ENCODE results near the gene ZNF451.

ZNF451 gene

GRCh38 chr6:57162516-57162915, 72.5 kb downstream of the ZNF451 start:
- peak in 1 of 2 experiments; percentile 22 for DNase-seq

- DNase-seq, result no peak
These were observed 74.0 kb downstream of the ZNF451 start for GRCh38 chr6:57163956-57164355.

- no peak for DNase-seq
These were observed 75.1 kb downstream of the ZNF451 start for GRCh38 chr6:57165080-57165479.

GRCh38 chr6:57172136-57173055, 82.4 kb downstream of the ZNF451 start, which contains the start of gene BAG2:
BAG2 (plus strand) TSS chr6:57172326; CDS start chr6:57172698, 372 bp downstream.
- DNase-seq, result peak; percentile 71 to 81

- peak in 1 of 2 experiments; percentile 31 for DNase-seq
These were observed 83.3 kb downstream of the ZNF451 start for GRCh38 chr6:57173056-57173885.

GRCh38 chr6:57173886-57174510, 84.0 kb downstream of the ZNF451 start:
- no peak for DNase-seq

GRCh38 chr6:57174511-57174907, 84.5 kb downstream of the ZNF451 start:
- no peak for DNase-seq

GRCh38 chr6:57177545-57178265, 87.7 kb downstream of the ZNF451 start:
- DNase-seq, result no peak

- no peak for DNase-seq
These were observed 90.6 kb downstream of the ZNF451 start for GRCh38 chr6:57180596-57180995.

GRCh38 chr6:57182017-57182432, 92.0 kb downstream of the ZNF451 start:
- DNase-seq, result no peak

- no peak for DNase-seq
These were observed 93.3 kb downstream of the ZNF451 start for GRCh38 chr6:57183336-57183735.

GRCh38 chr6:57190140-57190539, 100.2 kb downstream of the ZNF451 start:
- no peak for DNase-seq

GRCh38 chr6:57193177-57193576, 103.2 kb downstream of the ZNF451 start:
- no peak for DNase-seq

GRCh38 chr6:57195457-57195856, 105.5 kb downstream of the ZNF451 start:
- no peak for DNase-seq

GRCh38 chr6:57198926-57199636, 109.1 kb downstream of the ZNF451 start:
- no peak for DNase-seq

- no peak for DNase-seq
These were observed 111.7 kb downstream of the ZNF451 start for GRCh38 chr6:57201718-57202117.

GRCh38 chr6:57205550-57206328, 115.8 kb downstream of the ZNF451 start:
- DNase-seq, result no peak

GRCh38 chr6:57207141-57207540, 117.2 kb downstream of the ZNF451 start:
- no peak for DNase-seq

- no peak for DNase-seq
These were observed 117.9 kb downstream of the ZNF451 start for GRCh38 chr6:57207872-57208271.

GRCh38 chr6:57209030-57209429, 119.0 kb downstream of the ZNF451 start:
- no peak for DNase-seq

GRCh38 chr6:57210060-57210459, 120.1 kb downstream of the ZNF451 start:
- DNase-seq, result no peak

Data from NCI-H2081 (cell line).